Memory B cell (primary cell): ENCODE data around the gene CES3.

ENCODE experiments used
- ATAC-seq: fragments of 150-1000 bp; cut with Tn5 transposase; 2 replicates; pipeline ENCODE4 v1.10.0; 2021; ENCODE audit warnings: low read depth, mild to moderate bottlenecking, moderate library complexity
- DNase-seq, 2 donors: peaks; one replicate each; pipeline ENCODE4 v3.0.0; 2022; ENCODE audit warnings: low spot score in 2 of 2
- H3K27ac Mint-ChIP-seq: one replicate; pipeline ENCODE4 v1.8.0; 2022; ENCODE audit warnings: mild to moderate bottlenecking, moderate library complexity, mixed read lengths
- H3K27me3 Mint-ChIP-seq: one replicate; pipeline ENCODE4 v1.8.0; 2022; ENCODE audit warnings: mixed read lengths
- H3K36me3 Mint-ChIP-seq: one replicate; pipeline ENCODE4 v1.8.0; 2022; ENCODE audit warnings: mild to moderate bottlenecking, mixed read lengths
- H3K4me1 Mint-ChIP-seq: one replicate; pipeline ENCODE4 v1.8.0; 2022; ENCODE audit warnings: mixed read lengths
- H3K4me3 Mint-ChIP-seq: one replicate; pipeline ENCODE4 v1.8.0; 2022; ENCODE audit warnings: mild to moderate bottlenecking, moderate library complexity, mixed read lengths
- H3K9me3 Mint-ChIP-seq: one replicate; pipeline ENCODE4 v1.8.0; 2022; ENCODE audit warnings: mixed read lengths

CES3 gene

GRCh38 chr16:67017810-67018488 is 56.9 kb downstream of the CES3 start:
- peak; percentile 86 for ATAC-seq
- no peak overlapping the region for H3K4me3 Mint-ChIP-seq
- H3K27ac Mint-ChIP-seq, result no peak overlapping the region
- H3K9me3 Mint-ChIP-seq, result no peaks in the 10 kb centered on the region
- peaks cover 4% of the 10 kb centered on the region for H3K4me1 Mint-ChIP-seq
- DNase-seq, result peak; percentile 59 to 68
- H3K27me3 Mint-ChIP-seq, result peaks cover 3% of the 10 kb centered on the region
- H3K36me3 Mint-ChIP-seq, result no peaks in the 10 kb centered on the region

- Mint-ChIP-seq H3K9me3 (no peaks in the 10 kb centered on the region), H3K4me3 (no peak overlapping the region), H3K27ac (no peak overlapping the region)
Measured at GRCh38 chr16:67019171-67019570, 58.1 kb downstream of the CES3 start.

GRCh38 chr16:67021321-67021720 is 60.3 kb downstream of the CES3 start:
- Mint-ChIP-seq H3K9me3 (no peaks in the 10 kb centered on the region), H3K27ac (no peak overlapping the region), H3K27me3 (peaks cover 3% of the 10 kb centered on the region), H3K4me3 (no peak overlapping the region), H3K4me1 (no peaks in the 10 kb centered on the region), H3K36me3 (no peaks in the 10 kb centered on the region)
- DNase-seq (no peak), ATAC-seq (no peak)

More at GRCh38 chr16:67019171-67019570, 58.1 kb downstream of the CES3 start:
- peaks cover 3% of the 10 kb centered on the region for H3K27me3 Mint-ChIP-seq
- ATAC-seq (no peak), DNase-seq (no peak)
- no peaks in the 10 kb centered on the region for H3K36me3 Mint-ChIP-seq
- H3K4me1 Mint-ChIP-seq, result peaks cover 4% of the 10 kb centered on the region

GRCh38 chr16:67022531-67023214 is 61.6 kb downstream of the CES3 start:
- Mint-ChIP-seq H3K36me3 (no peaks in the 10 kb centered on the region), H3K4me3 (no peak overlapping the region), H3K4me1 (no peaks in the 10 kb centered on the region), H3K9me3 (no peaks in the 10 kb centered on the region), H3K27ac (no peak overlapping the region), H3K27me3 (peaks cover 3% of the 10 kb centered on the region)
- no peak for ATAC-seq
- DNase-seq, result no peak

GRCh38 chr16:67023689-67024088 is 62.6 kb downstream of the CES3 start:
- H3K27me3 Mint-ChIP-seq, result peaks cover 3% of the 10 kb centered on the region
- H3K4me3 Mint-ChIP-seq, result no peak overlapping the region
- ATAC-seq (no peak), DNase-seq (no peak)
- H3K36me3 Mint-ChIP-seq, result no peaks in the 10 kb centered on the region
- H3K9me3 Mint-ChIP-seq, result no peaks in the 10 kb centered on the region
- no peak overlapping the region for H3K27ac Mint-ChIP-seq
- H3K4me1 Mint-ChIP-seq, result no peaks in the 10 kb centered on the region
